HEK293 (cell line): ENCODE data around the gene PACS1.

Experiments used
- CTCF ChIA-PET: fragments of 350-600 bp; formaldehyde crosslinking; extraction: SDS; loops from one replicate; lab custom pipeline; 2021; ENCODE audit warnings: antibody characterized with exemption; lab: Yijun Ruan, JAX
- POLR2A ChIA-PET: fragments of 300-600 bp; formaldehyde crosslinking; extraction: SDS; loops from one replicate; lab custom pipeline; 2020; ENCODE audit warnings: antibody characterized with exemption, inconsistent platforms; lab: Yijun Ruan, JAX
- H3K27ac ChIP-seq: fragments of 200-500 bp; sonication (Bioruptor generic); 2 replicates; pipeline ENCODE4 v1.5.1; 2014; ENCODE audit warnings: low read depth, low read length, control low read depth, inconsistent platforms; ENCODE audit errors: extremely low read depth
- H3K36me3 ChIP-seq, 2 experiments: fragments of 200-500 bp in 1 of 2; sonication (Bioruptor generic) in 1 of 2; 1 replicate in 1 of 2; 2 replicates in 1 of 2; pipeline ENCODE4 v1.5.1; 2014 to 2017; ENCODE audit warnings: inconsistent platforms in 2 of 2, low read length in 2 of 2; ENCODE audit not compliant: control insufficient read depth in 2 of 2, insufficient read depth in 1 of 2
- H3K4me1 ChIP-seq: fragments of 200-500 bp; sonication (Bioruptor generic); 2 replicates; pipeline ENCODE4 v1.5.1; 2014; ENCODE audit warnings: mild to moderate bottlenecking, low read length, inconsistent platforms; ENCODE audit not compliant: control insufficient read depth, insufficient read depth
- H3K4me3 ChIP-seq: 2 replicates; pipeline ENCODE4 v1.5.1; 2011; ENCODE audit warnings: low read depth, mild to moderate bottlenecking, control low read depth, low read length, moderate library complexity
- H3K9me3 ChIP-seq: fragments of 200-500 bp; sonication (Bioruptor generic); 2 replicates; pipeline ENCODE4 v1.5.1; 2014; ENCODE audit warnings: low read depth, low read length, inconsistent platforms; ENCODE audit not compliant: control insufficient read depth, insufficient read depth
- REST ChIP-seq: fragments of 450-650 bp; formaldehyde crosslinking; IDR thresholded peaks from 2 replicates; pipeline ENCODE4 v1.5.1; 2016; ENCODE audit warnings: missing biosample characterization, missing genetic modification characterization
- TRIM28 ChIP-seq: IDR thresholded peaks from 2 replicates; pipeline ENCODE4 v1.6.1; 2011; ENCODE audit warnings: low read length, control low read depth, borderline replicate concordance
- ZNF146 ChIP-seq: fragments of 450-650 bp; formaldehyde crosslinking; IDR thresholded peaks from 2 replicates; pipeline ENCODE4 v1.5.1; 2016; ENCODE audit warnings: missing biosample characterization, missing genetic modification characterization
- ZNF211 ChIP-seq: fragments of 450-650 bp; formaldehyde crosslinking; IDR thresholded peaks from 2 replicates; pipeline ENCODE4 v1.5.1; 2016; ENCODE audit warnings: low read depth, missing biosample characterization, missing genetic modification characterization
- ZNF214 ChIP-seq: fragments of 450-650 bp; formaldehyde crosslinking; IDR thresholded peaks from 2 replicates; pipeline ENCODE4 v1.5.1; 2017; ENCODE audit warnings: missing biosample characterization, mild to moderate bottlenecking, missing genetic modification characterization, borderline replicate concordance
- ZNF324 ChIP-seq: fragments of 450-650 bp; formaldehyde crosslinking; IDR thresholded peaks from 2 replicates; pipeline ENCODE4 v1.5.1; 2016; ENCODE audit warnings: missing biosample characterization, missing genetic modification characterization
- ZNF37A ChIP-seq: fragments of 450-650 bp; IDR thresholded peaks from 2 replicates; pipeline ENCODE4 v1.5.1; 2018; ENCODE audit warnings: missing biosample characterization, missing genetic modification characterization
- ZNF423 ChIP-seq: fragments of 450-650 bp; formaldehyde crosslinking; IDR thresholded peaks from 2 replicates; pipeline ENCODE4 v1.5.1; 2016; ENCODE audit warnings: missing biosample characterization, missing genetic modification characterization
- ZNF501 ChIP-seq: fragments of 450-650 bp; formaldehyde crosslinking; IDR thresholded peaks from 2 replicates; pipeline ENCODE4 v1.5.1; 2016; ENCODE audit warnings: missing biosample characterization, missing genetic modification characterization
- ZNF513 ChIP-seq: fragments of 450-650 bp; IDR thresholded peaks from 2 replicates; pipeline ENCODE4 v1.5.1; 2018; ENCODE audit warnings: missing biosample characterization, missing genetic modification characterization
- ZNF776 ChIP-seq: fragments of 450-650 bp; formaldehyde crosslinking; IDR thresholded peaks from 2 replicates; pipeline ENCODE4 v1.5.0; 2017; ENCODE audit warnings: missing biosample characterization, missing genetic modification characterization, borderline replicate concordance
- ZNF785 ChIP-seq: fragments of 450-650 bp; formaldehyde crosslinking; IDR thresholded peaks from 2 replicates; pipeline ENCODE4 v1.5.1; 2016; ENCODE audit warnings: missing biosample characterization, missing genetic modification characterization
- ZNF837 ChIP-seq: fragments of 450-650 bp; formaldehyde crosslinking; IDR thresholded peaks from 2 replicates; pipeline ENCODE4 v1.5.1; 2016; ENCODE audit warnings: missing biosample characterization, missing genetic modification characterization
- TF ChIP-seq, protein P1 (sequence below): fragments of 450-650 bp; formaldehyde crosslinking; IDR thresholded peaks from 2 replicates; pipeline ENCODE4 v1.5.1; 2016; ENCODE audit warnings: missing biosample characterization, missing genetic modification characterization
- TF ChIP-seq, protein P2 (sequence below): fragments of 450-650 bp; formaldehyde crosslinking; IDR thresholded peaks from 2 replicates; pipeline ENCODE4 v1.5.1; 2016; ENCODE audit warnings: missing biosample characterization, missing genetic modification characterization
- TF ChIP-seq, protein P3 (sequence below): fragments of 450-650 bp; formaldehyde crosslinking; conservative IDR thresholded peaks from 2 replicates; pipeline ENCODE4 v1.5.1; 2016; ENCODE audit warnings: low read depth, missing biosample characterization, missing genetic modification characterization
- TF ChIP-seq, protein P4 (sequence below): fragments of 450-650 bp; formaldehyde crosslinking; IDR thresholded peaks from 2 replicates; pipeline ENCODE4 v1.5.0; 2017; ENCODE audit warnings: missing biosample characterization, missing genetic modification characterization, borderline replicate concordance

PACS1 gene

DNA sequence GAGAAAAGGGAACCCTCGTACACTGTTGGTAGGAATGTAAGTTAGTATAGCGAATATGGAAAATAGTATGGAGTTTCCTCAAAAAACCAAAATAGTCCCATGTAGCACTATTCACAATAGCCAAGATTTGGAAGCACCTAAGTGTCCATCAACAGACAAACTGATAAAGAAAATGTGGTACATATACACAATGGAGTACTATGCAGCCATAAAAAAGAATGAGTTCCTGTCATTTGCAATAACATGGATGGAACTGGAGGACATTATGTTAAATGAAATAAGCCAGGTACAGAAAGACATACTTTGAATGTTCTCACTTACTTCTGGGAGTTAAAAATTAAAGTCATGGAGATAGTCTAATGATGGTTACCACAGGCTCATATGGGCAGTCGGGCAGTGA lies 134.3 kb downstream of the PACS1 start:
- CTCF ChIA-PET = interaction anchor here (1.5 kb wide), 1 partner anchor 18 kb away, joined by 4 read pairs; no protein-coding TSS in a partner anchor
- H3K27ac ChIP-seq = no peak overlapping the region
- no peaks in the 10 kb centered on the region for H3K36me3 ChIP-seq
- TF ChIP-seq ZNF146 (tag by site-specific recombination) = peak; percentile 83
- TF ChIP-seq, protein P1, sequence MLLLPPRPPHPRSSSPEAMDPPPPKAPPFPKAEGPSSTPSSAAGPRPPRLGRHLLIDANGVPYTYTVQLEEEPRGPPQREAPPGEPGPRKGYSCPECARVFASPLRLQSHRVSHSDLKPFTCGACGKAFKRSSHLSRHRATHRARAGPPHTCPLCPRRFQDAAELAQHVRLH = 0 out of 2 replicates have a peak, but pooled peaks have one; percentile 28
- TF ChIP-seq, protein P2, sequence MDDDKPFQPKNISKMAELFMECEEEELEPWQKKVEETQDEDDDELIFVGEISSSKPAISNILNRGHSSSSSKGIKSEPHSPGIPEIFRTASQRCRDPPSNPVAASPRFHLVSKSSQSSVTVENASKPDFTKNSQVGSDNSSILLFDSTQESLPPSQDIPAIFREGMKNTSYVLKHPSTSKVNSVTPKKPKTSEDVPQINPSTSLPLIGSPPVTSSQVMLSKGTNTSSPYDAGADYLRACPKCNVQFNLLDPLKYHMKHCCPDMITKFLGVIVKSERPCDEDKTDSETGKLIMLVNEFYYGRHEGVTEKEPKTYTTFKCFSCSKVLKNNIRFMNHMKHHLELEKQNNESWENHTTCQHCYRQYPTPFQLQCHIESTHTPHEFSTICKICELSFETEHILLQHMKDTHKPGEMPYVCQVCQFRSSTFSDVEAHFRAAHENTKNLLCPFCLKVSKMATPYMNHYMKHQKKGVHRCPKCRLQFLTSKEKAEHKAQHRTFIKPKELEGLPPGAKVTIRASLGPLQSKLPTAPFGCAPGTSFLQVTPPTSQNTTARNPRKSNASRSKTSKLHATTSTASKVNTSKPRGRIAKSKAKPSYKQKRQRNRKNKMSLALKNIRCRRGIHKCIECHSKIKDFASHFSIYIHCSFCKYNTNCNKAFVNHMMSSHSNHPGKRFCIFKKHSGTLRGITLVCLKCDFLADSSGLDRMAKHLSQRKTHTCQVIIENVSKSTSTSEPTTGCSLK (tag by site-specific recombination) = no peak
- TF ChIP-seq, all 188 proteins: peak for 2
- Histone ChIP-seq H3K4me1 (no peaks in the 10 kb centered on the region), H3K4me3 (no peak overlapping the region), H3K9me3 (no peaks in the 10 kb centered on the region)
- POLR2A ChIA-PET = no interaction called here

- peaks cover 0 to 15% of the 10 kb centered on the region in 2 experiments; a peak in 2 of 3 replicates for H3K36me3 ChIP-seq
- H3K4me1 ChIP-seq = no peaks in the 10 kb centered on the region
- ChIA-PET POLR2A (interaction anchor here (0.7 kb wide), 1 partner anchor 63 kb away, joined by 6 read pairs; no protein-coding TSS in a partner anchor), CTCF (interaction anchor here (0.8 to 1.3 kb wide), 2 partner anchors 15 kb away, joined by 3 to 5 read pairs; no protein-coding TSS in a partner anchor)
- TF ChIP-seq, protein P3, sequence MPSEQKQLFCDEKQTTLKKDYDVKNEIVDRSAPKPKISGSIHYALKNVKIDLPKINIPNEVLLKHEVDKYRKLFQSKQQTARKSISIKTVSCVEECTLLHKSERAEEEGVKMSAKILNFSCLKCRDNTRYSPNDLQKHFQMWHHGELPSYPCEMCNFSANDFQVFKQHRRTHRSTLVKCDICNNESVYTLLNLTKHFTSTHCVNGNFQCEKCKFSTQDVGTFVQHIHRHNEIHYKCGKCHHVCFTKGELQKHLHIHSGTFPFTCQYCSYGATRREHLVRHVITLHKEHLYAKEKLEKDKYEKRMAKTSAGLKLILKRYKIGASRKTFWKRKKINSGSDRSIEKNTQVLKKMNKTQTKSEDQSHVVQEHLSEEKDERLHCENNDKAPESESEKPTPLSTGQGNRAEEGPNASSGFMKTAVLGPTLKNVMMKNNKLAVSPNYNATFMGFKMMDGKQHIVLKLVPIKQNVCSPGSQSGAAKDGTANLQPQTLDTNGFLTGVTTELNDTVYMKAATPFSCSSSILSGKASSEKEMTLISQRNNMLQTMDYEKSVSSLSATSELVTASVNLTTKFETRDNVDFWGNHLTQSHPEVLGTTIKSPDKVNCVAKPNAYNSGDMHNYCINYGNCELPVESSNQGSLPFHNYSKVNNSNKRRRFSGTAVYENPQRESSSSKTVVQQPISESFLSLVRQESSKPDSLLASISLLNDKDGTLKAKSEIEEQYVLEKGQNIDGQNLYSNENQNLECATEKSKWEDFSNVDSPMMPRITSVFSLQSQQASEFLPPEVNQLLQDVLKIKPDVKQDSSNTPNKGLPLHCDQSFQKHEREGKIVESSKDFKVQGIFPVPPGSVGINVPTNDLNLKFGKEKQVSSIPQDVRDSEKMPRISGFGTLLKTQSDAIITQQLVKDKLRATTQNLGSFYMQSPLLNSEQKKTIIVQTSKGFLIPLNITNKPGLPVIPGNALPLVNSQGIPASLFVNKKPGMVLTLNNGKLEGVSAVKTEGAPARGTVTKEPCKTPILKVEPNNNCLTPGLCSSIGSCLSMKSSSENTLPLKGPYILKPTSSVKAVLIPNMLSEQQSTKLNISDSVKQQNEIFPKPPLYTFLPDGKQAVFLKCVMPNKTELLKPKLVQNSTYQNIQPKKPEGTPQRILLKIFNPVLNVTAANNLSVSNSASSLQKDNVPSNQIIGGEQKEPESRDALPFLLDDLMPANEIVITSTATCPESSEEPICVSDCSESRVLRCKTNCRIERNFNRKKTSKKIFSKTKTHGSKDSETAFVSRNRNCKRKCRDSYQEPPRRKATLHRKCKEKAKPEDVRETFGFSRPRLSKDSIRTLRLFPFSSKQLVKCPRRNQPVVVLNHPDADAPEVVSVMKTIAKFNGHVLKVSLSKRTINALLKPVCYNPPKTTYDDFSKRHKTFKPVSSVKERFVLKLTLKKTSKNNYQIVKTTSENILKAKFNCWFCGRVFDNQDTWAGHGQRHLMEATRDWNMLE = no peak
- no peak for TF ChIP-seq ZNF324 (tag by site-specific recombination)
- TF ChIP-seq TRIM28 = no peak
- no peak for TF ChIP-seq ZNF214
- no peak for TF ChIP-seq ZNF501
- TF ChIP-seq, protein P4, sequence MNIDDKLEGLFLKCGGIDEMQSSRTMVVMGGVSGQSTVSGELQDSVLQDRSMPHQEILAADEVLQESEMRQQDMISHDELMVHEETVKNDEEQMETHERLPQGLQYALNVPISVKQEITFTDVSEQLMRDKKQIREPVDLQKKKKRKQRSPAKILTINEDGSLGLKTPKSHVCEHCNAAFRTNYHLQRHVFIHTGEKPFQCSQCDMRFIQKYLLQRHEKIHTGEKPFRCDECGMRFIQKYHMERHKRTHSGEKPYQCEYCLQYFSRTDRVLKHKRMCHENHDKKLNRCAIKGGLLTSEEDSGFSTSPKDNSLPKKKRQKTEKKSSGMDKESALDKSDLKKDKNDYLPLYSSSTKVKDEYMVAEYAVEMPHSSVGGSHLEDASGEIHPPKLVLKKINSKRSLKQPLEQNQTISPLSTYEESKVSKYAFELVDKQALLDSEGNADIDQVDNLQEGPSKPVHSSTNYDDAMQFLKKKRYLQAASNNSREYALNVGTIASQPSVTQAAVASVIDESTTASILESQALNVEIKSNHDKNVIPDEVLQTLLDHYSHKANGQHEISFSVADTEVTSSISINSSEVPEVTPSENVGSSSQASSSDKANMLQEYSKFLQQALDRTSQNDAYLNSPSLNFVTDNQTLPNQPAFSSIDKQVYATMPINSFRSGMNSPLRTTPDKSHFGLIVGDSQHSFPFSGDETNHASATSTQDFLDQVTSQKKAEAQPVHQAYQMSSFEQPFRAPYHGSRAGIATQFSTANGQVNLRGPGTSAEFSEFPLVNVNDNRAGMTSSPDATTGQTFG (tag by site-specific recombination) = no peak
- TF ChIP-seq REST (tag by site-specific recombination) = no peak
- no peak for TF ChIP-seq ZNF513 (tag by site-specific recombination)
- TF ChIP-seq ZNF423 (tag by site-specific recombination) = no peak
- no peak for TF ChIP-seq ZNF776 (tag by site-specific recombination)
- no peak for TF ChIP-seq ZNF211
- no peak for TF ChIP-seq ZNF837 (tag by site-specific recombination)
- TF ChIP-seq ZNF785 (tag by site-specific recombination) = no peak
- no peak for TF ChIP-seq ZNF37A (tag by site-specific recombination)
- H3K4me3 ChIP-seq = no peak overlapping the region
- H3K27ac ChIP-seq = no peak overlapping the region
- no peaks in the 10 kb centered on the region for H3K9me3 ChIP-seq
These were observed 137.7 kb downstream of the PACS1 start for GRCh38 chr11:66207816-66208215.
